ENCODE results near the gene KIF3B.

- no peak for TF ChIP-seq CTCF (IDR thresholded peaks at IDR 0.05)
- no peak for TF ChIP-seq POLR2A (IDR thresholded peaks at IDR 0.05)
These were observed 32.5 kb upstream of the KIF3B start for GRCh38 chr20:32244959-32245358.
